GM12801 (cell line): ENCODE measurements around the gene ATXN1.

Experiments
- CTCF ChIP-seq: IDR thresholded peaks from one replicate; pipeline ENCODE4 v1.5.1; 2011; ENCODE audit warnings: control low read depth; ENCODE audit not compliant: insufficient read length; ENCODE audit errors: extremely low read depth

Gene ATXN1

DNA sequence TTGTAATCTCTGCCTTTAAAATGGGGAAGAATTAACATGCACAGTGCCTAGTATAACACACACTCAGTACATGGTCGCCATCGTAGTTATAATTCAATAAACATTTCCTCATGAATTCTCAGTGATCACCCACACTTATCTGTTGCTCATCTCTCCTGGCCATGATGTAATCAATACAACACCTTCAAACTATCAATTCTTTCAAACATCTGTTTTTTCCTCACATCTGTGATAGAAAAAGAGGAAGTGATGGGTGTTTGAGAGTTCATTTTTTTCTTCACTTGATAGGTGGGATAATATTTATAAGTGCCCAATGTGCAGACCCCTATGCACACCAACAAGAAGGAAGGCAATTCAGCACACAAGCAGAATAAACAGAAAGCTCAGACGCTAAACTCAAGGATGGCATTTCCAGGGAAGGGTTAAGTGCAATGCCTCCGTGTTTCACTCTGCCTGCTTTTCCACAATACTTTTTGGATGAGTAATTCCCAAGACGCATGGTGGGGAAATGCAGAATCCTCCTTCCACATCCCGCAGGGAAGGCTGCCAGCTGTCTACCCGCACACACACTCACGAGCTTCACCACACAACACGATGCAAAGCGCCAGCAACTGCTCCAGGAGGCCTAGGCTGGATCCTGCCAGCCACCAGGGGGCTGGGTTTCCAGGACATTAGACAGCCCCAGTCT lies 422.5 kb downstream of the ATXN1 start:
- TF ChIP-seq CTCF: no peak

GRCh38 chr6:16337295-16337975 lies 423.8 kb downstream of the ATXN1 start:
- no peak for TF ChIP-seq CTCF

DNA sequence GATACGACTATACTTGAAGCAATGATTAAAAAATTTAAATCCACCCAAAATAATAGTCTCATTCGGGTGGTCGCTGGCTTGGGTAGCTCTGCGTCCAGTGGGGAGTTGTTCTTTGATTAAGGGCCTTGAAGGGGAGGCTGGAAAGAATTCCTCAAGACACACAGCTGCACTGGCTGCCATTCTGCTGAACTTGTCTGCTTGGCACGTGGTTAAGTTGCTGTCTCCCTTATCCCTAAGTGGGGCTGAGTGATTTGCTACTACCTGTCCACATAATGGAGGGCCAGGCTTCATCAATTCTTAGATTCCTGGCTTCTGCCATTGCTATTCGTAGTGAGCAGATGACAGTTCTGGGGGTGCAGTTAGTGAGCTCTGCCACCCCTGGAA lies 424.4 kb downstream of the ATXN1 start:
- TF ChIP-seq CTCF: no peak

GRCh38 chr6:16336056-16336818 lies 425.0 kb downstream of the ATXN1 start:
- TF ChIP-seq CTCF: no peak

GRCh38 chr6:16335176-16335575 lies 426.1 kb downstream of the ATXN1 start:
- TF ChIP-seq CTCF: no peak

DNA sequence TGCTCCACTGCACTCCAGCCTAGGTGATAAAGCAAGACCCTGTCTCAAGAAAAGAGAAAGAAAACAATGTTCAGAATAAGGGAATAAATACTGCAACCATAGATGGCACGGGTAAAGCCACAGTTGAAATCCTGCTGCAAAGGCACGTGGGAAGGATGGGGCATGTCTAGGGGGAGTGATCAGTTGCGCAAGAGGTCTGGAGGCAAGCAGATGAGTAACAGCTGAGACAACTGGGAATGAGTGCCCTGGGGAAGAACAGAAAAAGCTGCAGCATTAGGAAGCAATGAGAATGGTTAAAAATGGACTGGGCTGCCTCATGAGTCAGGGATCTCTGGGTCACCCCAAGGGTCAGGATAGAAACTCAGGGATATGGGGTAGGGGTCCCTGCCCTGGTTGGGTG lies 426.6 kb downstream of the ATXN1 start:
- no peak for TF ChIP-seq CTCF

GRCh38 chr6:16333580-16333979 lies 427.7 kb downstream of the ATXN1 start:
- TF ChIP-seq CTCF: no peak
